CD1c-positive myeloid dendritic cell (primary cell): ENCODE data around the gene NUP54.

Source experiments
- DNase-seq: peaks from one replicate; pipeline ENCODE4 v3.0.0-alpha.2; 2016; ENCODE audit errors: extremely low spot score

NUP54 gene

GRCh38 chr4:76067652-76068286, 80.4 kb downstream of the NUP54 start:
- DNase-seq: peak; percentile 81

- no peak for DNase-seq
Measured at GRCh38 chr4:76066546-76066945, 81.7 kb downstream of the NUP54 start.
